Keratinocyte (primary cell): ENCODE measurements around the gene AP4B1. TPM values are rescaled to one million over a fixed set of nuclear protein-coding genes. Genes with fewer than 3 reads are reported as not detected.
A peak's percentile ranks its signal among the peaks of the same experiment; 100 is the strongest.
"Not testable (repeated sequence)": the region's sequence is repeated elsewhere in the genome, so short reads cannot be mapped to it uniquely, and the experiment has no call there.

Experiments
- DNase-seq: peaks from one replicate; pipeline ENCODE4 v3.0.0-alpha.2; 2011; ENCODE audit warnings: low read depth, missing footprints, low spot score
- FAIRE-seq: peaks from 2 replicates; lab custom pipeline; 2011; peaks lifted over from hg19 to GRCh38; lab: Jason Lieb, UNC
- H2AFZ ChIP-seq: 2 replicates; pipeline ENCODE4 v1.6.0; 2012; ENCODE audit warnings: low read length, control low read depth, inconsistent platforms; ENCODE audit not compliant: control insufficient read depth
- H3K27ac ChIP-seq: 2 replicates; pipeline ENCODE4 v1.5.1; 2011; ENCODE audit warnings: low read length; ENCODE audit not compliant: control insufficient read depth, insufficient read depth
- H3K27me3 ChIP-seq: 3 replicates; pipeline ENCODE4 v1.6.0; 2011; ENCODE audit warnings: low read length; ENCODE audit not compliant: control insufficient read depth, insufficient read depth; ENCODE audit errors: extremely low read depth
- H3K36me3 ChIP-seq, 2 experiments: 2 replicates in 1 of 2; 3 replicates in 1 of 2; pipeline ENCODE4 v1.5.1; 2011; ENCODE audit warnings: low read length in 2 of 2, mild to moderate bottlenecking in 1 of 2; ENCODE audit not compliant: control insufficient read depth in 2 of 2, insufficient read depth in 2 of 2; ENCODE audit errors: extremely low read depth in 1 of 2
- H3K4me1 ChIP-seq: 3 replicates; pipeline ENCODE4 v1.5.1; 2011; ENCODE audit warnings: low read length; ENCODE audit not compliant: control insufficient read depth, insufficient read depth; ENCODE audit errors: extremely low read depth
- H3K4me2 ChIP-seq: 3 replicates; pipeline ENCODE4 v1.6.0; 2011; ENCODE audit warnings: low read depth, low read length; ENCODE audit not compliant: control insufficient read depth, insufficient read depth; ENCODE audit errors: extremely low read depth
- H3K4me3 ChIP-seq, 3 experiments: fragments of 200-600 bp in 1 of 3; sonication (generic) in 1 of 3; 2 replicates in 2 of 3; 3 replicates in 1 of 3; pipeline ENCODE4 v1.5.1; 2011 to 2016; ENCODE audit warnings: low read length in 3 of 3, mild to moderate bottlenecking in 3 of 3, control low read depth in 2 of 3, inconsistent platforms in 1 of 3, low read depth in 1 of 3, mixed read lengths in 1 of 3, mixed run types in 1 of 3, moderate library complexity in 1 of 3; ENCODE audit not compliant: control insufficient read depth in 2 of 3, insufficient read depth in 2 of 3; ENCODE audit errors: extremely low read depth in 1 of 3
- H3K79me2 ChIP-seq: 2 replicates; pipeline ENCODE4 v1.6.0; 2012; ENCODE audit warnings: low read length; ENCODE audit not compliant: control insufficient read depth, insufficient read depth
- H3K9ac ChIP-seq: 3 replicates; pipeline ENCODE4 v1.6.0; 2011; ENCODE audit warnings: low read length; ENCODE audit not compliant: control insufficient read depth, insufficient read depth; ENCODE audit errors: extremely low read depth
- H3K9me1 ChIP-seq: 3 replicates; pipeline ENCODE4 v1.6.0; 2011; ENCODE audit warnings: low read length; ENCODE audit not compliant: control insufficient read depth, insufficient read depth; ENCODE audit errors: extremely low read depth
- H3K9me3 ChIP-seq: 2 replicates; pipeline ENCODE4 v1.5.1; 2012; ENCODE audit warnings: low read depth, low read length; ENCODE audit not compliant: control insufficient read depth
- H4K20me1 ChIP-seq: 3 replicates; pipeline ENCODE4 v1.6.0; 2011; ENCODE audit warnings: low read length; ENCODE audit not compliant: control insufficient read depth, insufficient read depth; ENCODE audit errors: extremely low read depth
- CTCF ChIP-seq, 3 experiments: IDR thresholded peaks in 1 of 3; conservative IDR thresholded peaks in 1 of 3; optimal IDR thresholded peaks in 1 of 3; 2 replicates in 2 of 3; 3 replicates in 1 of 3; pipeline versions ENCODE3 to v1.5.1; 2011; ENCODE audit warnings: low read length in 3 of 3, mild to moderate bottlenecking in 3 of 3, moderate library complexity in 2 of 3, control low read depth in 1 of 3, inconsistent platforms in 1 of 3; ENCODE audit not compliant: insufficient read depth in 2 of 3; ENCODE audit errors: extremely low read depth in 1 of 3
- EZH2 ChIP-seq: IDR thresholded peaks from one replicate; pipeline ENCODE4 v1.6.1; 2012; ENCODE audit warnings: inconsistent platforms, mild to moderate bottlenecking, low read length, moderate library complexity
- dilution Hi-C: fragments of 300-500 bp; cut with MboI; formaldehyde crosslinking; loops from one replicate; pipeline ENCODE4 v1.7.0; 2020; ENCODE audit warnings: low sequenced_read_pairs; ENCODE audit not compliant: extremely low pct_ligation_motif_present
- polyA plus RNA-seq, 5 experiments: library from polyadenylated mRNA; depleted of rRNA in 3 of 5; stranded (reverse) in 3 of 5; stranded (forward) in 1 of 5; unstranded in 1 of 5; fragments of >200 nt; gene quantifications; 1 replicate in 1 of 5; 2 replicates in 3 of 5; 3 replicates in 1 of 5; pipeline versions ENCODE4 v1.2.1 to v1.2.3, GENCODE V29; 2011 to 2012; ENCODE audit warnings: missing spikeins in 2 of 5, low read depth in 1 of 5, low replicate concordance in 1 of 5

The AP4B1 gene
- polyA plus RNA-seq, 1 donor (not counting 4 experiments of a cell fraction or from before 2014, with no cell fraction given), result 16.5 TPM

GRCh38 chr1:113950908-113951307 lies 46.3 kb upstream of the AP4B1 start:
- DNase-seq, result no peak
- no peaks in the 10 kb centered on the region for H3K4me1 ChIP-seq
- dilution Hi-C loops, result no loop called here

DNA sequence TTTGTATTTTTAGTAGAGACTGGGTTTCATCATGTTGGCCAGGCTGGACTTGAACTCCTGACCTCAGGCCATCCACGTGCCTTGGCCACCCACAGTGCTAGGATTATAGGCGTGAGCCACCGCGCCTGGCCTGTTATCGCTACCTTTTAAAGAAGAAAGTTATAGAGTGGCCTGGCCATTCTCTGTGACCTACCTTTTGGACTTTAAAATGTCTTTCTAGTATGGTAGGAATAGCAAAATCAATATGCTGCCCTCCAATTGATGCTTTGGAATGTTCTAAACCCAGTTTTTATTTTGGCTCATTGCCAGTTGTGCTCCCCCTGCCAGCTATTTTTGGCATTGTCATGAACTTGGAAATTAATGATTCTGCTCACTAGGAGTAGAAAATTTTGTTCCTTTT lies 44.4 kb upstream of the AP4B1 start:
- Histone ChIP-seq H3K27me3 (no peaks in the 10 kb centered on the region), H3K9me1 (no peaks in the 10 kb centered on the region), H3K36me3 (no peaks in the 10 kb centered on the region), H3K4me1 (no peaks in the 10 kb centered on the region), H3K9me3 (no peaks in the 10 kb centered on the region), H2AFZ (no peak overlapping the region), H3K27ac (no peak overlapping the region), H3K9ac (no peak overlapping the region), H3K4me2 (no peak overlapping the region), H3K4me3 (no peak overlapping the region), H4K20me1 (no peaks in the 10 kb centered on the region), H3K79me2 (peaks cover 38% of the 10 kb centered on the region)
- TF ChIP-seq CTCF (optimal IDR thresholded peaks at IDR 0.05 in 1 of 3, IDR thresholded peaks at IDR 0.05 in 1 of 3, conservative IDR thresholded peaks at IDR 0.05 in 1 of 3; ENCODE audit: extremely low read depth in 1 of 3, insufficient read depth in 2 of 3, low read length in 3 of 3) (peak in 1 of 3 experiments; percentile 29), EZH2 (no peak)
- no peak for DNase-seq
- dilution Hi-C loops, result no loop called here
- FAIRE-seq, result no peak

More at GRCh38 chr1:113950908-113951307, 46.3 kb upstream of the AP4B1 start:
- no peak overlapping the region for H3K9ac ChIP-seq
- H3K4me2 ChIP-seq, result no peak overlapping the region
- H3K27me3 ChIP-seq, result no peaks in the 10 kb centered on the region
- H2AFZ ChIP-seq, result no peak overlapping the region
- FAIRE-seq, result no peak
- H3K9me3 ChIP-seq, result no peaks in the 10 kb centered on the region
- H3K4me3 ChIP-seq, result no peak overlapping the region
- H3K36me3 ChIP-seq, result peaks cover 2 to 4% of the 10 kb centered on the region in 2 experiments
- H3K9me1 ChIP-seq, result no peaks in the 10 kb centered on the region
- H4K20me1 ChIP-seq, result no peaks in the 10 kb centered on the region
- no peak for TF ChIP-seq EZH2
- H3K79me2 ChIP-seq, result peaks cover 26% of the 10 kb centered on the region
- no peak overlapping the region for H3K27ac ChIP-seq

DNA sequence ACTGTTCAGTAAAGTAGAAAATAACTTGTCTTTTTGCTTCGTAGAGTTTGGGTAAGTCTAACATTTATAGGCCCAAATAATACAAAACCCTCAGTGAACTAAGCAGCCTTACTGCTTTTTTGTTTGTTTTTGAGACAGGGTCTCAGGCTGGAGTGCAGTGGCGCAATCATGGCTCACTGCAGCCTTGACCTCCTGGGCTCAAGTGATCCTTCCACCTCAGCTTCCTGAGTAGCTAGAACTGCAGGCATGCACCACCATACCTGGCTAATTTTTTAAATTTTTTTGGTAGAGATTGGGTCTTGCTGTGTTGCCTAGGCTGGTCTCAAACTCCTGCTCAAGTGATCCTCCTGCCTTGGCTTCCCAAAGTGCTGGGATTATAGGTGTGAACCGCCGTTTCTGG lies 43.6 kb upstream of the AP4B1 start:
- H3K9me3 ChIP-seq, H4K20me1 ChIP-seq, dilution Hi-C loops, H3K9me1 ChIP-seq, H3K4me3 ChIP-seq, H2AFZ ChIP-seq, H3K9ac ChIP-seq, H3K27me3 ChIP-seq, H3K27ac ChIP-seq, FAIRE-seq, H3K4me2 ChIP-seq, DNase-seq, H3K36me3 ChIP-seq, H3K4me1 ChIP-seq: not testable (repeated sequence)
- peaks cover 46% of the 10 kb centered on the region for H3K79me2 ChIP-seq
